SH-SY5Y (cell line): ENCODE measurements around the gene PANX2.

ENCODE experiments used
- GATA2 ChIP-seq: IDR thresholded peaks from 2 replicates; pipeline ENCODE4 v1.6.1; 2011; ENCODE audit warnings: mild to moderate bottlenecking, low read depth, low read length
- GATA3 ChIP-seq: IDR thresholded peaks from 2 replicates; pipeline ENCODE4 v1.6.1; 2011; ENCODE audit warnings: low read depth, mild to moderate bottlenecking, low read length, moderate library complexity

- TF ChIP-seq GATA2 (no peak), GATA3 (no peak)
Measured at GRCh38 chr22:50153056-50153755, 17.3 kb upstream of the PANX2 start.
